K562 (cell line): Measurements from ENCODE around the gene CCL16. TPM values are rescaled to one million over a fixed set of nuclear protein-coding genes. Genes with fewer than 3 reads are reported as not detected.

Experiments
- ATAC-seq: fragments of 200-7000 bp; cut with Tn5 transposase; 3 replicates; pipeline ENCODE4 v1.9.1; 2020; ENCODE audit warnings: moderate library complexity
- BruUV-seq: library from RNA; stranded (reverse); fragments of 400-500 nt; replicated peaks from 2 replicates; lab custom pipeline; 2021; lab: Mats Ljungman, UMichigan
- CTCF ChIA-PET: fragments of 300-600 bp; formaldehyde crosslinking; extraction: SDS; loops from one replicate; lab custom pipeline; 2021; ENCODE audit warnings: low intra/inter-chr PET ratio; lab: Yijun Ruan, JAX
- POLR2A ChIA-PET: fragments of 300-600, 350-650 bp; sonication (Branson Sonifier 250); formaldehyde crosslinking; extraction: SDS; loops from one replicate; lab custom pipeline; 2021; ENCODE audit warnings: antibody characterized with exemption, inconsistent platforms; lab: Yijun Ruan, JAX
- DNase-seq, 4 experiments: peaks; one replicate each; pipeline versions ENCODE4 v3.0.0 to v3.0.0-alpha.2; 2011 to 2018; ENCODE audit warnings: low spot score in 3 of 4, mixed read lengths in 3 of 4; ENCODE audit errors: extremely low read depth in 1 of 4
- FAIRE-seq: peaks from 2 replicates; lab custom pipeline; 2011; peaks lifted over from hg19 to GRCh38; lab: Jason Lieb, UNC
- H2AFZ ChIP-seq: 2 replicates; pipeline ENCODE4 v1.6.0; 2011; ENCODE audit warnings: low read depth, low read length, control low read depth, inconsistent platforms
- H3K27ac ChIP-seq: fragments of 200-600 bp; 3 replicates; pipeline ENCODE4 v1.8.0; 2011; ENCODE audit warnings: low read depth, mild to moderate bottlenecking, control low read depth, inconsistent platforms, low read length, moderate library complexity, mixed read lengths; ENCODE audit errors: extremely low read depth
- H3K27me3 ChIP-seq, 2 experiments: fragments of 300-600 bp in 1 of 2; 2 replicates in 1 of 2; 3 replicates in 1 of 2; pipeline versions ENCODE4 v1.6.0 to v1.8.0; 2011; ENCODE audit warnings: inconsistent platforms in 2 of 2, low read length in 2 of 2, mild to moderate bottlenecking in 1 of 2, mixed read lengths in 1 of 2, moderate library complexity in 1 of 2; ENCODE audit not compliant: control insufficient read depth in 2 of 2, insufficient read depth in 2 of 2
- H3K36me3 ChIP-seq: fragments of 300-600 bp; 3 replicates; pipeline ENCODE4 v1.8.0; 2011; ENCODE audit warnings: mild to moderate bottlenecking, low read length, inconsistent platforms; ENCODE audit not compliant: control insufficient read depth, insufficient read depth
- H3K4me1 ChIP-seq, 2 experiments: fragments of 200-600 bp in 1 of 2; replicated peaks in 1 of 2; 2 replicates in 1 of 2; 3 replicates in 1 of 2; pipeline versions ENCODE4 v1.5.1 to v1.8.0; 2011; ENCODE audit warnings: inconsistent platforms in 2 of 2, low read length in 2 of 2, mild to moderate bottlenecking in 1 of 2, mixed read lengths in 1 of 2, moderate library complexity in 1 of 2; ENCODE audit not compliant: control insufficient read depth in 2 of 2, insufficient read depth in 2 of 2
- H3K4me2 ChIP-seq: 2 replicates; pipeline ENCODE4 v1.6.1; 2011; ENCODE audit warnings: low read length, control low read depth, inconsistent platforms, mixed read lengths; ENCODE audit not compliant: insufficient read depth
- H3K4me3 ChIP-seq: fragments of 200-600 bp; sonication (generic), shearing (Covaris generic); 2 replicates; pipeline ENCODE4 v1.5.1; 2016; ENCODE audit warnings: control low read depth, inconsistent platforms
- H3K79me2 ChIP-seq: fragments of 200-600 bp; 3 replicates; pipeline ENCODE4 v1.8.0; 2011; ENCODE audit warnings: low read length, inconsistent platforms; ENCODE audit not compliant: control insufficient read depth, insufficient read depth
- H3K9ac ChIP-seq, 2 experiments: 2 replicates each; pipeline versions ENCODE4 v1.6.0 to v1.6.1; 2011; ENCODE audit warnings: low read depth in 2 of 2, low read length in 2 of 2, control low read depth in 1 of 2, inconsistent platforms in 1 of 2, mild to moderate bottlenecking in 1 of 2, mixed read lengths in 1 of 2; ENCODE audit not compliant: insufficient read depth in 1 of 2
- H3K9me1 ChIP-seq: one replicate; pipeline ENCODE4 v1.6.0; 2011; ENCODE audit warnings: inconsistent platforms, mild to moderate bottlenecking, low read length, moderate library complexity; ENCODE audit not compliant: control insufficient read depth, insufficient read depth
- H3K9me3 ChIP-seq: replicated peaks from 2 replicates; pipeline ENCODE4 v1.5.1; 2011; ENCODE audit warnings: low read depth, low read length, inconsistent platforms; ENCODE audit not compliant: control insufficient read depth, insufficient read depth
- H4K20me1 ChIP-seq: replicated peaks from 2 replicates; pipeline ENCODE4 v1.6.1; 2011; ENCODE audit warnings: low read length, inconsistent platforms, mixed read lengths; ENCODE audit not compliant: control insufficient read depth, insufficient read depth
- CBX1 ChIP-seq: sonication (generic); IDR thresholded peaks from 2 replicates; pipeline ENCODE4 v1.6.1; 2016; ENCODE audit warnings: antibody characterized with exemption, low read depth, mild to moderate bottlenecking
- CEBPG ChIP-seq, 3 experiments: fragments of 200-800 bp in 1 of 3; sonication (Bioruptor generic) in 1 of 3; sonication (generic) in 1 of 3; formaldehyde crosslinking in 1 of 3; IDR thresholded peaks in 2 of 3; conservative IDR thresholded peaks in 1 of 3; 2 replicates each; pipeline versions ENCODE4 v1.6.1 to v1.8.0; 2016 to 2022; ENCODE audit warnings: missing compliant biosample characterization in 2 of 3, missing genetic modification characterization in 2 of 3, mild to moderate bottlenecking in 1 of 3, missing genetic modification reagents in 1 of 3
- E2F3 ChIP-seq: fragments of 250-450 bp; sonication (Bioruptor Pico); IDR thresholded peaks from 2 replicates; pipeline ENCODE4 v1.4.0; 2020; ENCODE audit warnings: mild to moderate bottlenecking
- HOXB6 ChIP-seq: fragments of 250-450 bp; sonication (Bioruptor Pico); IDR thresholded peaks from 2 replicates; pipeline ENCODE4 v1.5.1; 2022; ENCODE audit warnings: mild to moderate bottlenecking, borderline replicate concordance
- KLF6 ChIP-seq: fragments of 250-450 bp; sonication (Bioruptor Pico); IDR thresholded peaks from 2 replicates; pipeline ENCODE4 v1.4.0; 2020; ENCODE audit warnings: mild to moderate bottlenecking, moderate library complexity, borderline replicate concordance
- MEF2A ChIP-seq: IDR thresholded peaks from 2 replicates; pipeline ENCODE4 v1.6.1; 2011; ENCODE audit warnings: low read depth, mild to moderate bottlenecking, low read length, moderate library complexity; ENCODE audit not compliant: control insufficient read depth
- NR2C1 ChIP-seq, 2 experiments: fragments of 450-650 bp; IDR thresholded peaks; 2 replicates each; pipeline ENCODE4 v1.6.1; 2017; ENCODE audit warnings: mild to moderate bottlenecking in 2 of 2, antibody characterized with exemption in 1 of 2, inconsistent platforms in 1 of 2, missing compliant biosample characterization in 1 of 2, missing genetic modification characterization in 1 of 2
- NRF1 ChIP-seq, 2 experiments: fragments of 450-650 bp; IDR thresholded peaks in 1 of 2; conservative IDR thresholded peaks in 1 of 2; 2 replicates each; pipeline ENCODE4 v1.6.1; 2014; ENCODE audit warnings: mild to moderate bottlenecking in 2 of 2
- TAF7 ChIP-seq: fragments of 450-650 bp; IDR thresholded peaks from 2 replicates; pipeline ENCODE4 v1.6.1; 2016; ENCODE audit warnings: missing genetic modification characterization, missing compliant biosample characterization
- TCFL5 ChIP-seq: fragments of 250-450 bp; sonication (Bioruptor Pico); conservative IDR thresholded peaks from 2 replicates; pipeline ENCODE4 v1.6.1; 2021; ENCODE audit warnings: mild to moderate bottlenecking, moderate library complexity, matching md5 sums
- ZFPM2 ChIP-seq: fragments of 250-450 bp; sonication (Bioruptor Pico); IDR thresholded peaks from 2 replicates; pipeline ENCODE4 v1.5.1; 2022; ENCODE audit warnings: mild to moderate bottlenecking
- ZNF398 ChIP-seq: fragments of 250-450 bp; sonication (Bioruptor Pico); IDR thresholded peaks from 2 replicates; pipeline ENCODE4 v1.8.0; 2021; ENCODE audit warnings: moderate library complexity, mild to moderate bottlenecking, inconsistent platforms
- ZNF408 ChIP-seq: fragments of 250-450 bp; sonication (Bioruptor Pico); IDR thresholded peaks from 2 replicates; pipeline ENCODE4 v1.4.0; 2020; ENCODE audit warnings: low read depth, mild to moderate bottlenecking, moderate library complexity
- ZNF76 ChIP-seq: fragments of 250-450 bp; sonication (Bioruptor Pico); IDR thresholded peaks from 2 replicates; pipeline ENCODE4 v1.4.0; 2020; ENCODE audit warnings: mild to moderate bottlenecking, moderate library complexity, borderline replicate concordance
- WGBS: fragments of 100-300 bp; shearing (Covaris generic); methylation state at CpG from one replicate; pipeline ENCODE4 v1.1.6; 2016; ENCODE audit warnings: low coverage, mixed read lengths; ENCODE audit not compliant: insufficient coverage; ENCODE audit errors: missing lambda C conversion rate; 5-methylcytosine and 5-hydroxymethylcytosine counted together
- in situ Hi-C: fragments of 300-500 bp; cut with MboI; formaldehyde crosslinking; loops from 4 replicates; pipeline ENCODE4 v1.15.0; 2018; ENCODE audit warnings: inconsistent platforms, mixed read lengths
- intact Hi-C: fragments of 100-400 bp; cut with micrococcal nuclease; formaldehyde crosslinking; loops from 2 replicates; pipeline ENCODE4 v1.14.2; 2022
- polyA plus RNA-seq, 8 experiments: library from polyadenylated mRNA; depleted of rRNA in 4 of 8; stranded (reverse) in 5 of 8; unstranded in 3 of 8; fragments of >200 nt; fragmentation: Nextera tagmentation in 2 of 8; fragmentation: Illumina TruSeq in 1 of 8; extraction: Ambion mirVana in 2 of 8; extraction: Trizol in 1 of 8; gene quantifications; 2 replicates each; pipeline versions ENCODE4 v1.2.1 to v1.2.3, GENCODE V29; 2011 to 2014; ENCODE audit warnings: inconsistent platforms in 1 of 8, missing spikeins in 1 of 8
- total RNA-seq, 7 experiments: library from RNA; depleted of rRNA in 6 of 7; stranded (reverse); fragments of >200 nt in 6 of 7; fragmentation: Illumina TruSeq in 2 of 7; extraction: Trizol in 2 of 7; gene quantifications; 2 replicates each; pipeline versions ENCODE4 v1.2.1 to v1.2.3, GENCODE V29; 2011 to 2021; ENCODE audit warnings: low replicate concordance in 1 of 7
- TF ChIP-seq, protein P1 (sequence below), 3 experiments: fragments of 200-800 bp in 1 of 3; sonication (Bioruptor generic) in 1 of 3; sonication (generic) in 1 of 3; formaldehyde crosslinking in 1 of 3; IDR thresholded peaks; 2 replicates each; pipeline versions ENCODE4 v1.6.1 to v1.8.0; 2016 to 2022; ENCODE audit warnings: mild to moderate bottlenecking in 2 of 3, missing compliant biosample characterization in 2 of 3, missing genetic modification characterization in 2 of 3, missing genetic modification reagents in 1 of 3

Gene CCL16
- total and polyA plus RNA-seq, 9 of the 15 experiments (the other 6 are each of a cell fraction or from before 2014, with no cell fraction given): not detected

GRCh38 chr17:35953720-35954119, 27.6 kb downstream of the CCL16 start:
- no peak for FAIRE-seq

More at GRCh38 chr17:35953720-35954119, 27.6 kb downstream of the CCL16 start:
- WGBS: 0% methylated on average over 7 of the region's 7 CpGs
- no peak overlapping the region for H2AFZ ChIP-seq
- no peak overlapping the region for H3K4me3 ChIP-seq
- no peak overlapping the region; a peak in 1 of 4 replicates for H3K9ac ChIP-seq
- in situ Hi-C loops: loop anchor here (25.0 kb wide), 1 partner anchor 534 kb away; the partner anchor contains the start of gene ZNHIT3
- H3K9me1 ChIP-seq: no peaks in the 10 kb centered on the region
- H3K79me2 ChIP-seq: no peaks in the 10 kb centered on the region
- no peaks in the 10 kb centered on the region for H3K4me1 ChIP-seq
- TF ChIP-seq ZFPM2 (CRISPR knock-in tag) (no peak), KLF6 (CRISPR knock-in tag) (no peak), HOXB6 (CRISPR knock-in tag) (no peak), NRF1 (conservative IDR thresholded peaks at IDR 0.05 in 1 of 2, IDR thresholded peaks at IDR 0.05 in 1 of 2) (no peak), ZNF76 (CRISPR knock-in tag) (no peak), NR2C1 (IDR thresholded peaks at IDR 0.05) (no peak), NR2C1 (tag; IDR thresholded peaks at IDR 0.05) (no peak), E2F3 (CRISPR knock-in tag) (no peak), MEF2A (no peak), CBX1 (no peak), CEBPG (CRISPR knock-in tag; IDR thresholded peaks at IDR 0.05) (no peak), CEBPG (tag; conservative IDR thresholded peaks at IDR 0.05 in 1 of 2, IDR thresholded peaks at IDR 0.05 in 1 of 2) (no peak), TCFL5 (CRISPR knock-in tag) (no peak), ZNF408 (no peak), ZNF398 (CRISPR knock-in tag) (no peak), TAF7 (tag) (no peak)
- TF ChIP-seq, protein P1, sequence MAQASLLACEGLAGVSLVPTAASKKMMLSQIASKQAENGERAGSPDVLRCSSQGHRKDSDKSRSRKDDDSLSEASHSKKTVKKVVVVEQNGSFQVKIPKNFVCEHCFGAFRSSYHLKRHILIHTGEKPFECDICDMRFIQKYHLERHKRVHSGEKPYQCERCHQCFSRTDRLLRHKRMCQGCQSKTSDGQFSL (CRISPR knock-in tag; IDR thresholded peaks at IDR 0.05): no peak
- TF ChIP-seq, protein P1 (tag; IDR thresholded peaks at IDR 0.05): no peak
- H3K27ac ChIP-seq: no peak overlapping the region
- no peaks in the 10 kb centered on the region for H3K9me3 ChIP-seq
- H3K27me3 ChIP-seq: peaks cover 14% of the 10 kb centered on the region in 2 experiments; a peak in 4 of 5 replicates
- intact Hi-C loops: no loop called here
- POLR2A ChIA-PET: no interaction called here
- no peak overlapping the region for H3K4me2 ChIP-seq
- BruUV-seq: no TSS peak
- ATAC-seq (no peak), DNase-seq (no peak)
- CTCF ChIA-PET: no interaction called here
- 0 out of 2 replicates have a peak, but pooled peaks cover 3% of the 10 kb centered on the region for H4K20me1 ChIP-seq
- no peaks in the 10 kb centered on the region for H3K36me3 ChIP-seq
